SH-SY5Y (cell line): ENCODE data around the gene ZSCAN31.

Source experiments
- GATA2 ChIP-seq: IDR thresholded peaks from 2 replicates; pipeline ENCODE4 v1.6.1; 2011; ENCODE audit warnings: mild to moderate bottlenecking, low read depth, low read length
- GATA3 ChIP-seq: IDR thresholded peaks from 2 replicates; pipeline ENCODE4 v1.6.1; 2011; ENCODE audit warnings: low read depth, mild to moderate bottlenecking, low read length, moderate library complexity

- no peak for TF ChIP-seq GATA2
- no peak for TF ChIP-seq GATA3
These were observed 39.4 kb downstream of the ZSCAN31 start for GRCh38 chr6:28296520-28297060.
